NCI-H1105 (cell line): ENCODE data around the gene PNPLA7.
"Not testable (repeated sequence)": the region's sequence is repeated elsewhere in the genome, so short reads cannot be mapped to it uniquely, and the experiment has no call there.

Experiments
- DNase-seq: peaks from one replicate; lab custom pipeline; 2025; lab: John Stamatoyannopoulos, UW

Gene PNPLA7

DNA sequence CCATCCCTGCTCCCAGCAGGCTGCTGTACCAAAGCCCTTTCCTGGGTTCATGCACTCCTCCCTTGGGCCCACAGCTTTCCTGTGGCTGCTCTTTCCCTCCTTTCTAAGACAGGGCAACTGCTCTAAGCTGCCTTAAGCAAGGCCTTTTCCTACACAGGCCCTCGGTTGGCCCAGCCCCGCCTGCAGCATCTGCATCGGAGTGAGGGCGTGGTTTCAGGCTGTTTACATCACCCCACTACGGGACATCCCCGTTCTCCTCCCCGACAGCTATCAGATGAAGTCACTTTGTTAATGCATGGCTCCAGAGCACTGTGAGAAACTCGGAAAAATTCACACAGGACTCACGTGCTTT lies 25.1 kb upstream of the PNPLA7 start:
- no peak for DNase-seq

- DNase-seq = no peak
Measured at GRCh38 chr9:137574192-137574591, 24.0 kb upstream of the PNPLA7 start.

GRCh38 chr9:137570566-137570965 lies 20.4 kb upstream of the PNPLA7 start:
- DNase-seq = no peak

DNA sequence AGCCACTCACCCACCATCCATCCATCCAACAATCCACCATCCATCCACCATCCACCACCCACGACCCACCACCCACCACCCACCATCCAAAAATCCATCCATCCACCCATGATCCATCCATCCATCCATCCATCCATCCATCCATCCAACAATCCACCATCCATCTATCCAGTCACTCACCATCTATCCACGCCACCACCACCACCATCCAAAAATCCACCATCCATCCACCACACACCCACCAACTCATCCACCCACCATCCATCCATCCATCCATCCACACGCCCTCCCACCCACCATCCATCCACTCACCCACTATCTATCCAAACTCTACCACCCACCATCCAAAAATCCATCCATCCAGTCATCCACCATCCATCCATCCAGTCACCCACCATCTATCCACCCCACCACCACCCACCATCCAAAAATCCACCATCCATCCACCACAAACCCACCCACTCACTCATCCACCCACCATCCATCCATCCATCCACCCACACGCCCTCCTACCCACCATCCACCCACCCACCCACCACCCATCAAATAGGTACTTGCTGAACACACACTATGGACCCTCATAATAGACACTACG lies 19.5 kb upstream of the PNPLA7 start:
- no peak for DNase-seq

DNA sequence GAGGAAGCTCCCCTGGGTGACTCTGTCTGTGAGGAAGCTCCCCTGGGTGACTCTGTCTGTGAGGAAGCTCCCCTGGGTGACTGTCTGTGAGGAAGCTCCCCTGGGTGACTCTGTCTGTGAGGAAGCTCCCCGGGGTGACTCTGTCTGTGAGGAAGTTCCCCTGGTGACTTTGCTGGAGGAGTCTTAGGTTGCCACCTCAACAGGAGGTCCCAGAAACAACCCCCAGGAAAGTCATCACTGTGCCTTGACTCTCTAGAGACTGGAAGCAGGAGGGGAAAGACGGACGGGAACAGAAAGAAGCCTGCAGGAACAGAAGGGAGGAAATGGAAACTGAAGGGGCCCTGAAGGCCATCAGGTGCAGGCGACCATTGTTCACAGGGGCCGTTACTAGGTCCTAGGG lies 18.2 kb upstream of the PNPLA7 start:
- not testable (repeated sequence) for DNase-seq

- no peak for DNase-seq
Measured at GRCh38 chr9:137564817-137565411, 14.7 kb upstream of the PNPLA7 start.

DNA sequence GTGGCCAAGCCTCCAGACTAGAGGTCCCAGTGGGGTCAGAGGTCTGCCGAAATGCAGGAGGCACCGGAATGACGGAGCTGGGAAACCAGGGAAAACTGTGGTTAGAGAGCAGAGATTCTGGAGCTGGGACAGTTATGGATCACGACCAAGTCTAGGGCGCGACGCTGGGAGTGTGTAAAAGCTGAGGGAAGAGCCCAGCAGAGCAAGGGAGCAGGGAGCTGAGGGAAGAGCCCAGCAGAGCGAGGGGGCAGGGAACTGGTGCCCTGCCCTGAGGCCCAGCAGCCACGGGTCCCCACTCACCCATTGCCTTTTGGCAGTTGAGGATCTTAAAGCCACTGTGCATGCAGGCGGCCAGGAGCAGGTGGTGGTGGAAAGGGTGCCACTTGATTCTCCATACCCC lies 13.9 kb upstream of the PNPLA7 start:
- no peak for DNase-seq

DNA sequence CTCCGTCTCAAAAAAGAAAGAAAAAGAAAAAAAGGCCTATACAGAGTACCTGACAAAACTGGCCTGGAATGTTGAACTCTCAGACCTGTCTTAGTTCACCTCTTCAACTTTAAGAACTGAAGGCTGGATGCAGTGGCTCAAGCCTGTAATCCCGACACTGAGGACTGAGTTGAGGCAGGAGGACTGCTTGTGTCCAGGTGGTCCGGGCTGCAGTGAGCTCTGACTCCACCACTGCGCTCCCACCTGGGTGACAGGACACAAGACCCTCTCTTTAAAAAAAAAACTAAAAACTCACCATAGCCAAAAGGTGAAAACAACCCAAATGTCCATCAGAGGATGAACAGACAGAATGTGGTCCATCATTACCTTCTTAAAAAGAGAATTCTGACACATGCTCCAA lies 7.9 kb upstream of the PNPLA7 start:
- no peak for DNase-seq

- no peak for DNase-seq
Measured at GRCh38 chr9:137556069-137556838, 6.1 kb upstream of the PNPLA7 start.

- DNase-seq = no peak
Measured at GRCh38 chr9:137555179-137555578, 5.0 kb upstream of the PNPLA7 start.

- DNase-seq = no peak
Measured at GRCh38 chr9:137554349-137554748, 4.1 kb upstream of the PNPLA7 start.

DNA sequence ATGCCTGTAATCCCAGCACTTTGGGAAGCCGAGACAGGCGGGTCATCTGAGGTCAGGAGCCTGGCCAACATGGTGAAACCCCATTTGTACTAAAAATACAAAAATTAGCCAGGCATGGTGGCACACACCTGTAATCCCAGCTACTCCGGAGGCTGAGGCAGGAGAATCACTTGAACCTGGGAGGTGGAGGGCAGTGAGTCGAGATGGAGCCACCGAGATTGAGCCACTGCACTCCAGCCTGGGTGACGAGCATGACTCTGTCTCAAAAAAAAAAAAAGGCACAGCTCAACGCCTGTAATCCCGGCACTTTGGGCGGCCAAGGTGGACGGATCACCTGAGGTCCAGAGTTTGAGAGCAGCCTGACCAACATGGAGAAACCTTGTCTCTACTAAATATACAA lies 3.5 kb upstream of the PNPLA7 start:
- DNase-seq = not testable (repeated sequence)

GRCh38 chr9:137552022-137552768 lies 2.0 kb upstream of the PNPLA7 start:
- no peak for DNase-seq

DNA sequence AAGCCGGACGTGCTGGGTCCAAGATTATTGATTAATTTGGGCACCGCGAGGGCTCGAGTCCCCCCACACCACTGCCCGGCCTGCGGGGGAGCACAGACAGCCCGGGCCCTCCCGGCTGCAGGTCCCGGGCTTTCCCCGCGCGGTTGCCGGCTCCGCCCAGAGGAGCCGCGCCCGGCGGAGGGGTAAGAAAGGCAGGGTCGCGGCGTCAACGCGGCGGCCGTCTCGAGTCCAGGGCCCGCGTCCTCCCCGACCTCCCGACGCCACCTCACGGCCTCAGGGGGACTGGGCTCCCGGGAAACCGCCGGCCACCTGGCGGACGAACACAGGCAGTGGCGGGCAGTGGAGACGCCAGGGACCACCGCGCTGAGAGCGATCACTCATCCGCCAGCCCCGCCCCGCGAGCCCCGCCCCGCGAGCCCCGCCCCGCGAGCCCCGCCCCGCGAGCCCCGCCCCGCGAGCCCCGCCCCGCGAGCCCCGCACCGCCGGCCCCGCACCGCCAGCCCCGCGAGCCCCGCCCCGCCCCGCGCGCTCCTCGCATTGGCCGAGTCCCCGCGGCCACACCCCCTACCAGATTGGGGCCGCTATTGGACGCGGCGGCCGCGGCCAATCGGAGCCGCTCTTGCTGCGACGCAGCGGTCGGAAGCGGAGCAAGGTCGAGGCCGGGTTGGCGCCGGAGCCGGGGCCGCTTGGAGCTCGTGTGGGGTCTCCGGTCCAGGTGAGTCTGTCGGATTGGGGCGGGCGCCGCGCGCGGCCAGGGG lies 1.2 kb upstream of the PNPLA7 start, which contains the start of gene MRPL41:
Gene MRPL41, plus strand, starts transcription at position 616 of the 758 bp plus-strand sequence. CDS start 203 bp downstream, outside the sequence.
- peak; percentile 88 for DNase-seq

GRCh38 chr9:137550958-137551263 lies 709 bp upstream of the PNPLA7 start:
- DNase-seq = not testable (repeated sequence)

DNA sequence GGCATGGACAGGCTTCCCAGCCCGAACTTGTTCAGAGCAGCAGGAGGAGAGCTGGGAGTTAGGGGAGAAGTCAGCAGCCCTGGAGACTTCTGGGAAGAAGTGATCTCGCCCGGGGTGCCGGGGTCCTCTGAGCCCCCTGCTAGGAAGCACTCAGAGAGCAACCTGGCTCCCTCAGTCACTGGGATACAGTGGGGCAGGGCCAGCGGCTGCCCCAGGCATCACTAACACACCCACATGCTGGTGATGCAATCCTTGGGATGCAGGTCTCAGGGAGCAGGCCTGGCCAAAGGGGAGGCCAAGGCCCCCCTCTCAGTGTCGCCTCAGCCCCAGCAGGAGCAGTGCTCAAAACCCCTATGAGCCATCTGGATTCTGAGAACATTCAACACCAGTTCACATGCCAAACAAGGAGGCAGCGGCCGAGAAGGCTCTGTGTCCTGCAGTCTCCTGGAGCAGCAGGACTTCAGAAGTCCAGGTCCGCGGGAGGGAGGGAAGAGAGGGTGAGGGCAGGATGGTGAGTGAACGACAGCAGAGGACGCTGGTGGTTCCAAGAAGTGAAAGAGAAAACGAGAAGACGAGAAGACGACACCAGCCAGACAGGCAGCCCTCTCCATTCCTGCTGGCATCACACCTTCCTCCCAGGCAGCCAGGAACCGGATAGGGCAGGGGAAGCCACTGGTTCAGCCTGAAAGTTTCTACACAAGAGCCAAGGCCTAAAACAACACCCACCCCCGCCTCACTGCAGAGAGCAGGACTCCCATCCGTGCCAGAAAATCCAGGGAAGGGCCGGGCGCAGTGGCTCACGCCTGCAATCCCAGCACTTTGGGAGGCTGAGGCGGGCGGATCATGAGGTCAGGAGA lies 2.3 kb downstream of the PNPLA7 start:
- DNase-seq = no peak

DNA sequence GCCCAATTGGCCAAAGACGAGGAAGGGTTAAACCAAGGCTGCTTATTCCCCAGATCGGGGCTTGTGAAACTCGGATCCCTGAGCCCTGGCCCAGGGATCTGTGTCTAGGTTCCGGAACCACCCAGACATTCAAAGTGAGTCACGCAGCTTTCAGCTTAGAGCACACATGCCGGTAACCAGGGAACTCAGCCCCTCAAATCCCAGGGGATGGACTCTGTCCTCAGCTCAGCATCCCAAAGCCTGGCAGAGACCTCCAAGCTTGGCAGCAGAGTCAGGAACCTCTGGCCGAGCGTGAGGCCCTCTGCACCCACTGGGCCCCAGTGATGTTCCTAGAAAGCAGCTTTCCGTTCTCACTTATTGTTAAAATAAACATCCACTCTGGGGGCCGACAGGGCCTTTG lies 5.1 kb downstream of the PNPLA7 start:
- no peak for DNase-seq

GRCh38 chr9:137544176-137544760 lies 5.9 kb downstream of the PNPLA7 start:
- DNase-seq = no peak

DNA sequence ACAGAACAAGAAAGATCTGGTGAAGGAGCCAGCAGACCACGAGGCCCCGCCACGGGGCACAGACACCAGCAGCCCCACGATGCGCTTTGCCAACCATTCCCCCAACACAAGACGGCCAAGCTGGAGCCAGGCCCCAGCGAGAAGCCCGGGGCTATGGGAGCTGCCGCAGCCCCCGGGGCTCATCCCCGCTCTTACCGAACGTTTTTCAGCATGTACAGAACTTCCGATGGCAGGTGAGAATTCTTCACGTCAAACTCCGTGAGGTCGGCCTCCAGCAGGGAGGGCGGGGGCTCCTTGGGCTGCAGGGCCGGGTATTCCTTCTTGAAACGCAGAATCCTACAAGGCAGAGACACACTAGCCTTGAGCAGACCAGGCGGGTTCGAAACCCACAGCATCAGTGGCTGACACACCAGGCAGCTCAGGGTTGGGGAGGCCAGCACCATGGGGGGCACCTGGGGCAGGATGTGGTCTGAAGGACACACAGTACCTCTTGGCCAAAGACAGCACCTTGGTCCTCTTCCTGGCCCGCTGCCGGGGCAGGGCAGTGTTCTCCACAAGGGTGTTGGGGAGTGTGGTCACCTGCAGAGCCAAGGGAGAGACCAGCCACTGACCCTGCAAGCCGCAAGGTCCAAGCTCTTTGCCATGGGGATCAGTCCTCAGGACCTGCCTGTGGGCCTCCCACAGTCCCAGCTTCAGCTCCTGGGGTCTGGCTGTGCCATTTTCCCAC lies 6.8 kb downstream of the PNPLA7 start:
- DNase-seq = no peak

DNA sequence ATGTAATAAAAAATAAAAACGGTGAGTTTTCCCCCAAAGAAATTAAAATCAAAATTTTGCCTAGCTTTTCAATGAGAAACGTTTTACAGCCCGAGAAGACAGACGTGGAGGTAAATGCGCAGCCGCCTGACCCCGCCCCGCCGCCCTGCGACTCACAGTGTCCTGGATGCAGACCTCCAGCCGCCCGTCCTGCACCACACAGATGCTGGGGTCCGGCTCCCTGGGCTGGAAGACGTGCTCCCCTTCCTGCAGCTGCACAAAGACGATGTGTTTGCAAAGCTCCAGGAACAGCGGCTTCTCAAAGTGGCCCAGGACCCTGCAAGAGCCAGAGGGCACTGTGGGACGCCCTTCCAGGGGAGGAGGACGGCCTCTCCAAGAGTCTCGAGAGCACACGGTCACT lies 7.7 kb downstream of the PNPLA7 start:
- no peak for DNase-seq
